H1 (cell line): ENCODE results near the gene CTBP2. TPM values are rescaled to one million over a fixed set of nuclear protein-coding genes. Genes with fewer than 3 reads are reported as not detected.

Experiments
- SAP30 ChIP-seq: fragments of 300-600 bp; sonication (generic); IDR thresholded peaks from 2 replicates; pipeline ENCODE4 v1.7.1; 2012; ENCODE audit warnings: low read length, moderate library complexity, mild to moderate bottlenecking, inconsistent platforms; ENCODE audit not compliant: insufficient read depth, insufficient replicate concordance
- polyA plus RNA-seq, 7 experiments: library from polyadenylated mRNA; depleted of rRNA in 3 of 7; stranded (reverse) in 5 of 7; unstranded in 2 of 7; fragments of >200 nt in 5 of 7; fragments of 200-250 nt in 2 of 7; gene quantifications; 1 replicate in 5 of 7; 2 replicates in 1 of 7; 4 replicates in 1 of 7; pipeline versions ENCODE4 v1.2.1 to v1.2.3, GENCODE V29; 2011 to 2013; ENCODE audit warnings: missing spikeins in 2 of 7, mixed read lengths in 2 of 7
- total RNA-seq: library from RNA; stranded (reverse); fragmentation: NEBNext Ultra II Directional; extraction: Animal tissue kit (Norgen Biotek cat#: 25700); gene quantifications from 2 replicates; pipeline ENCODE4 v1.2.1, GENCODE V29; 2021

Gene CTBP2
- total and polyA plus RNA-seq, 2 of the 8 experiments (the other 6 are each of a cell fraction or from before 2014, with no cell fraction given), result 208 to 221 TPM

DNA sequence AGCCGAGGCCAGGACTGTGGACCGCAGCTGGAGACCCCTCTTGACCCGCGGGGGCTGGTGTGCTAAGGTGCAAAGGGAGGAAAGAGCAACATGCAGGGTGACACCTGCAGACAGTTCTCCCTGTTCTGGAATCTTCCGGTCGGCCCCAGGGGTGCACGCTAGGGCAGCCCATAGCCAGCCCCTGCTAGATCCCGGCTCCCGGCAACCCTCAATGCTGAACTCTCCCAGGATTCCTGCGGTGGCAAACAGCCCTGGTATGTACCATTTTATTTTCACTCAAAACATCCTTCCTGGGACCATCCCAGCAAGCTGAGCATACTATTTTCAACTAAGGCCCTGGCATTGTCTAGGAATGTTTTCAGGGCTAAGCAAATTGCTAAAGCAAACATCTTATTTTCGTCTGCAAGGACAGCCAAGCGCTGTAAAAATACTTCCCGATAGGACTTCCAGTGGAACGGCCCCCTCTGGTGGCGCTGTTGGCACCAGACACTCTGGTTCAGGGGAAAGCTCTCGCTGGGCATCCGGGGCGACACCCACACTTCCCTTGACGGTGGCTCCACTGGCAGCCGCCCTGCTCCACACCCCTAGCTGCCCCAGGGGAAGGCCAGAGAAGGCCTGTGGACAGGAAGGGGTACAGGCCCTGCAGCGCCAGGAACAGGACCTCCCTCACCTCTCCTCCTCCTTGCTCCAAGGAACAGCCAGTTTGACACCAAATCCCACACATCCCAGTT, 99.4 kb downstream of the CTBP2 start (continued):
- no peak for TF ChIP-seq SAP30
- TF ChIP-seq, all 59 proteins: peak for 2
